AG04450 (cell line): ENCODE results near the gene UTS2. TPM values are rescaled to one million over a fixed set of nuclear protein-coding genes. Genes with fewer than 3 reads are reported as not detected.

Source experiments
- polyA plus RNA-seq: library from polyadenylated mRNA; depleted of rRNA; stranded (reverse); fragments of >200 nt; gene quantifications from 2 replicates; pipeline ENCODE4 v1.2.3, GENCODE V29; 2011; rRNA removed

Gene UTS2
- polyA plus RNA-seq, 1 experiment, result 0.06 TPM

Other genes with a start within 250 kb of the UTS2 start
- 154 and 177 TPM in 2 replicates for gene VAMP3, start 81.8 kb downstream of the UTS2 start, polyA plus RNA-seq
- 8.3 and 9.1 TPM in 2 replicates for gene PER3, start 68.8 kb downstream of the UTS2 start, polyA plus RNA-seq
- 0.91 and 0.94 TPM in 2 replicates for gene TNFRSF9, start 87.8 kb upstream of the UTS2 start, polyA plus RNA-seq
- gene PARK7, start 108.6 kb upstream of the UTS2 start, polyA plus RNA-seq, result 403 and 479 TPM in 2 replicates
- 102 and 105 TPM in 2 replicates for gene ERRFI1, start 173.2 kb upstream of the UTS2 start, polyA plus RNA-seq